ENCODE data around the gene SLC17A7. TPM values are rescaled to one million over a fixed set of nuclear protein-coding genes. Genes with fewer than 3 reads are reported as not detected.
"Not testable (repeated sequence)": the region's sequence is repeated elsewhere in the genome, so short reads cannot be mapped to it uniquely, and the experiment has no call there.

Gene SLC17A7
- total RNA-seq, 1 experiment from 2014 or later, result 1.2 TPM

DNA sequence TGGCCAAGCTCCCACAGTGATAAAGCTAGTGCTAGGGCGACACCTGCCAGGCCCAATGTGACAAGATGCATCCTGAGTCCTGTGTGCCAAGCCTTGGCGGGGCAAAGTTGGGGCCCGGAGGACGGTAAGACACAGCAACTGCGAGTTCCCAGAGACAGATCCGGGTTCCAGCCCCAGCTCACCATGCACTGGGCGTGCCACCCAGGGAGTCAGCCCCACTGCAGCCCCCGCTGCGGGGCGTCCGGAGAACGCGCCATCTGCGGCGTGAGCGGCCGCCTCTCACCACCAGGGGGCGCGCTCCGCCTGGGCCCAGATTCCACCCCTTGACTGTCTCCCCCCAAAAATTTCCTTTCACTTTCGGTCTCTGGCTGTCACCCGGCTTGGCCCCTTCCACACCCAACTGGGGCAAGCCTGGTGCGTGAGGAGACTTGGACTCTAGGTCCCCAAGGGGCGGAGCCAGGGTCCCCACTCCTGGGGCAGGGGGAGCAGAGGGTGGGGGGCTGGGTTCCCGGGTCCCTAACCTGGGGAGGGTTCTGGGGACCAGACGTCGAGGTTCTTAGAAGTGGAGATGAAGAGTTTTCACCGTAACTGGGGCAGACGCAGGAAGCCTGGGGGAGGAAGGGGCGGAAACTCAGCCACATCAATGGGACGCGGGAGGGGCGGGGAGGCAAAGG is 32.7 kb upstream of the SLC17A7 start, which contains the start of gene FLT3LG:
Gene FLT3LG, plus strand, starts transcription at position 348 of the 674 bp plus-strand sequence. CDS start 425 bp downstream, outside the sequence.
- in situ Hi-C loops (cut with HindIII; ENCODE audit: low pct_unique_long_range_greater_than_20kb, low sequenced_read_pairs), result no loop called here
- DNase-seq (ENCODE audit: low read depth, low spot score), result peak; percentile 57

GRCh38 chr19:49473501-49473867 is 32.2 kb upstream of the SLC17A7 start:
- in situ Hi-C loops (cut with HindIII; ENCODE audit: low pct_unique_long_range_greater_than_20kb, low sequenced_read_pairs); DNase-seq (ENCODE audit: low read depth, low spot score): not testable (repeated sequence)

DNA sequence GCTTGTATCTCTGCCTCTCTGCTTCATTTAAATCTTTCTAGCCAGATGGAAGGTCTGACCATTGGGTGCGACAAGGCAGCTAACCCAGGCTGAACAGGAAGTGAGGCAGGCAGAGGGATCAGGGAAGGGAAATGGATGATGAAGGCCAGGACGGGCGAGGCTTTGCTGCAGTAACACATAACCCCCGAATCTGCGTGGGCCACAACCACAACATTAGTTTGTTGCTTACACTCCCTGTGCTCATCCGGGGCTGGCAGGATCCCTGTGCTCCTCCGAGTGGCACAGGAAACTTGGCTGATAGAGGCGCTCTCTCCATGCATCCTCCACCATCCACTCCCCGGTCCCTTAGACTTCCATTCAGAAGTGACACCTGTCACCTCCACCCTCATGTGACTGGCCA is 31.6 kb upstream of the SLC17A7 start:
- in situ Hi-C loops (cut with HindIII; ENCODE audit: low pct_unique_long_range_greater_than_20kb, low sequenced_read_pairs), result no loop called here
- DNase-seq (ENCODE audit: low read depth, low spot score), result no peak

- in situ Hi-C loops (cut with HindIII; ENCODE audit: low pct_unique_long_range_greater_than_20kb, low sequenced_read_pairs), result no loop called here
- no peak for DNase-seq (ENCODE audit: low read depth, low spot score)
Observed at GRCh38 chr19:49470615-49470978, 29.3 kb upstream of the SLC17A7 start.

GRCh38 chr19:49469828-49470614 is 28.7 kb upstream of the SLC17A7 start:
- DNase-seq (ENCODE audit: low read depth, low spot score), result no peak
- in situ Hi-C loops (cut with HindIII; ENCODE audit: low pct_unique_long_range_greater_than_20kb, low sequenced_read_pairs), result no loop called here

DNA sequence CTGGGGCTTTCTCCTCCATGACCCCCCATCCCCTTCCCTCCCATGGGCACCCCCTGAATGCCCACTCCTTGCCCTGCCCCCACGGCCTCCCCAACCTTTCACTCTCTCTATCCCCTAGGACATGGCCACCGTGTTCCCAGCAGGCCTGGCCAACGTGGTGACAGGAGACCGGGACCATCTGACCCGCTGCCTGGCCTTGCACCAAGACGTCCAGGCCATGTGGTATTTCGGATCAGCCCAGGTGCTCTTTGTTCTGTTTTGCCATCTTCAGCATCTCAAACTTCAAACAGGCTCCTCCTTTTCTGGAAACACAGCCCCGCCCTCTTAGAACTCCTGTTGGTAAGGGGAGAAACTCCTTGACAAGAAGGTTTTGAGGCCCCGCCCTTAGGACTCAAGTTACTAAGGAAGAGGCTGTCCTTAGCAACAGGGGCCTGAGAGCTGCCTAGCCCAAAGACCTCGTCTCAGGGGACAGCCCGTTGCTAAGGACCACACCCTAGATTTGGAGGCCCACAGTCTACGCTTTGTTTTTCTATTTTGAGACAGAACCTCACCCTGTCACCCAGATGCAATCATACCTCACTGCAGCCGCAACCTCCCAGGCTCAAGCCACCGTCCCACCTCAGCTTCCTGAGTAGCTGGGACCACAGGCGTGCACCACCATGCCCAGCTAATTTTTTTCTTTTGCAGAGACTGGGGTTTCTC is 27.6 kb upstream of the SLC17A7 start:
- in situ Hi-C loops (cut with HindIII; ENCODE audit: low pct_unique_long_range_greater_than_20kb, low sequenced_read_pairs), result no loop called here

DNA sequence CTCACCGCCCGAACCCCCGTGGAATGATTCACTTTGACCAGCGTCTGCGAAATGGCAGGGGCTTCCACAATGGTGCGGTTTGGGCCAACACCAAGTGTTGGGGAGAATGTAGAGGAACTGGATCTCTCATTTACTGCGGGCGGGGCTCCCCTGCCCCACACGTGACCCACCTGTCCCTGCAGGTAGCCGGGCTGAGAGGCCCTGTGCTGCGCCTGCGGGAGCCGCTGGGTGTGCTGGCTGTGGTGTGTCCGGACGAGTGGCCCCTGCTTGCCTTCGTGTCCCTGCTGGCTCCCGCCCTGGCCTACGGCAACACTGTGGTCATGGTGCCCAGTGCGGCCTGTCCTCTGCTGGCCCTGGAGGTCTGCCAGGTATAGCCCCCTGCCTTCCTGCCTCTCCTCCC is 26.9 kb upstream of the SLC17A7 start:
- in situ Hi-C loops (cut with HindIII; ENCODE audit: low pct_unique_long_range_greater_than_20kb, low sequenced_read_pairs), result no loop called here
- DNase-seq (ENCODE audit: low read depth, low spot score), result no peak

More for the DNA sequence above, 27.6 kb upstream of the SLC17A7 start:
- peak; percentile 71 for DNase-seq (ENCODE audit: low read depth, low spot score)

- in situ Hi-C loops (cut with HindIII; ENCODE audit: low pct_unique_long_range_greater_than_20kb, low sequenced_read_pairs), result no loop called here
Observed at GRCh38 chr19:49465371-49465770, 24.0 kb upstream of the SLC17A7 start.

GRCh38 chr19:49463960-49464740 is 22.8 kb upstream of the SLC17A7 start:
- no peak for DNase-seq (ENCODE audit: low read depth, low spot score)
- in situ Hi-C loops (cut with HindIII; ENCODE audit: low pct_unique_long_range_greater_than_20kb, low sequenced_read_pairs), result no loop called here

More at GRCh38 chr19:49465371-49465770, 24.0 kb upstream of the SLC17A7 start:
- DNase-seq (ENCODE audit: low read depth, low spot score), result no peak

- in situ Hi-C loops (cut with HindIII; ENCODE audit: low pct_unique_long_range_greater_than_20kb, low sequenced_read_pairs), result no loop called here
- DNase-seq (ENCODE audit: low read depth, low spot score), result no peak
Observed at GRCh38 chr19:49462492-49462891, 21.2 kb upstream of the SLC17A7 start.

DNA sequence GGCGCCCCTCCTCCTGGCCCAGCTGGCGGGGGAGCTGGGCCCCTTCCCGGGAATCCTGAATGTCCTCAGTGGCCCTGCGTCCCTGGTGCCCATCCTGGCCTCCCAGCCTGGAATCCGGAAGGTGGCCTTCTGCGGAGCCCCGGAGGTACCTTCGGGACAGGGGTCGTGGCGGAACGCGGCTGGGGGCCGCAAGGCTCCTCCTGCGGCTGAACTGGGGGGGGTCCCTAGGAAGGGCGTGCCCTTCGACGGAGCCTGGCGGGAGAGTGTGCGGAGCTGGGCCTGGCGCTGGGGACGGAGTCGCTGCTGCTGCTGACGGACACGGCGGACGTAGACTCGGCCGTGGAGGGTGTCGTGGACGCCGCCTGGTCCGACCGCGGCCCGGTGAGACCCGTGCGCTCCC is 20.3 kb upstream of the SLC17A7 start:
- in situ Hi-C loops (cut with HindIII; ENCODE audit: low pct_unique_long_range_greater_than_20kb, low sequenced_read_pairs), result no loop called here
- no peak for DNase-seq (ENCODE audit: low read depth, low spot score)

DNA sequence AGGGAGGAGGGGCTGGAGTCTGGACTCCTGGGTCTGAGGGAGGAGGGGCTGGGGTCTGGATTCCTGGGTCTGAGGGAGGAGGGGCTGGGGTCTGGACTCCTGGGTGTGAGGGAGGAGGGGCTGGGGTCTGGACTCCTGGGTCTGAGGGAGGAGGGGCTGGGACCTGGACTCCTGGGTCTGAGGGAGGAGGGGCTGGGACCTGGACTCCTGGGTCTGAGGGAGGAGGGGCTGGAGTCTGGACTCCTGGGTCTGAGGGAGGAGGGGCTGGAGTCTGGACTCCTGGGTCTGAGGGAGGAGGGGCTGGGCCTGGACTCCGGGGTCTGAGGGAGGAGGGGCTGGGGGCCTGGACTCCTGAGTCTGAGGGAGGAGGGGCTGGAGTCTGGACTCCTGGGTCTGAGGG is 19.8 kb upstream of the SLC17A7 start:
- in situ Hi-C loops (cut with HindIII; ENCODE audit: low pct_unique_long_range_greater_than_20kb, low sequenced_read_pairs); DNase-seq (ENCODE audit: low read depth, low spot score): not testable (repeated sequence)

GRCh38 chr19:49459388-49459787 is 18.1 kb upstream of the SLC17A7 start:
- DNase-seq (ENCODE audit: low read depth, low spot score), result no peak
- in situ Hi-C loops (cut with HindIII; ENCODE audit: low pct_unique_long_range_greater_than_20kb, low sequenced_read_pairs), result no loop called here

DNA sequence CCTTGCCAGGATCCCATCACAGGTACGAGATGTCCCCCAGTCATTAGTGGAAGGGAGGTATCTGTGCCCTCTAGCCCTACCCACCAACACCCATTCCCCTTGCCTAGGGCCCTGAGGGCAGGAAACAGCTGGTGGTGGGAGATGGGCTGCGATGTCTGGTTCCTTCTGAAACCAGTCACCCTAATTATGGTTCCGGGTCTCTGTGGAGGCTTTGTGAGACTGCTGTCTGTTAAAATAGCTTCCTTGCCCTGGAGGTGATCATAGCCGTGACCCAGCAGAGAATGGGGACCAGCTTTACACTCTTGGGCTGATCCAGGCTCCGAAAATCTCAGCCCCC is 17.2 kb upstream of the SLC17A7 start:
- in situ Hi-C loops (cut with HindIII; ENCODE audit: low pct_unique_long_range_greater_than_20kb, low sequenced_read_pairs), result no loop called here
- no peak for DNase-seq (ENCODE audit: low read depth, low spot score)

GRCh38 chr19:49456326-49456725 is 15.0 kb upstream of the SLC17A7 start:
- in situ Hi-C loops (cut with HindIII; ENCODE audit: low pct_unique_long_range_greater_than_20kb, low sequenced_read_pairs), result no loop called here
- DNase-seq (ENCODE audit: low read depth, low spot score), result no peak

DNA sequence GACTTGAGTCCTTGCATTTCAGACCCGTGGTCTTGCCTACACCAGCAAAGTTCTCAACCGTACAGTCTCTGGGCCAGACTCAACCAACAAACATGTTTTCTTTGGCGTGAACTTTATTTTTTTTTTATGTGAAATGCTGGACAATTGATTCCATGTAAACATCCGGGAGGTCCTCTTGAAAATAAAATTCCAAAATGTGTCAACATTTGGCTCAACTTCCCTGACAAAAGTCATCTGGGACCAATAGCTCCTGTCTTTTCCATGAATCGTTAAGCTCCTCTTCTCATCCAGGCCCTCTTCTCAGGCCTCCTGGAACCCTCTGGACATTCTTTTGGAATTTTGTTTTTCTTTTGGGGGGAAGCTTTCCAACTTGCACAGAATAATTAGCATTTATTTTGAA is 14.4 kb upstream of the SLC17A7 start:
- DNase-seq (ENCODE audit: low read depth, low spot score), result no peak
- in situ Hi-C loops (cut with HindIII; ENCODE audit: low pct_unique_long_range_greater_than_20kb, low sequenced_read_pairs), result no loop called here

GRCh38 chr19:49453757-49454240 is 12.5 kb upstream of the SLC17A7 start:
- DNase-seq (ENCODE audit: low read depth, low spot score), result no peak
- in situ Hi-C loops (cut with HindIII; ENCODE audit: low pct_unique_long_range_greater_than_20kb, low sequenced_read_pairs), result no loop called here
